Measurements from ENCODE around the gene TMEM260. TPM values are rescaled to one million over a fixed set of nuclear protein-coding genes. Genes with fewer than 3 reads are reported as not detected.

Gene TMEM260
- 7.1 and 12.5 TPM in 2 replicates for total RNA-seq

GRCh38 chr14:56579345-56580220 lies at the start of gene TMEM260:
Gene TMEM260, plus strand, starts transcription at chr14:56579798. Its CDS starts 117 bp downstream, at chr14:56579915.

Other genes starting within 250 kb of the TMEM260 start
- gene OTX2, start 230.7 kb downstream of the TMEM260 start, total RNA-seq: not detected in 2 replicates